Measurements from ENCODE around the gene SLC37A2. TPM values are rescaled to one million over a fixed set of nuclear protein-coding genes. Genes with fewer than 3 reads are reported as not detected.

The SLC37A2 gene
- total and polyA plus RNA-seq, 12 donors = 15.3 to 389 (median 173) TPM

GRCh38 chr11:125083312-125084056 is 20.4 kb downstream of the SLC37A2 start:
- Histone ChIP-seq H3K4me3 (no peak overlapping the region), H3K4me1 (replicated peaks in 1 of 2) (peaks cover 13 to 31% of the 10 kb centered on the region in 2 donors), H3K27ac (peak overlapping the region in 4 of 5 donors; percentile 66 to 86 (median 76)), H3K27me3 (no peaks in the 10 kb centered on the region), H3K36me3 (replicated peaks in 1 of 2) (peaks cover 0 to 68% of the 10 kb centered on the region in 2 donors), H3K9me3 (replicated peaks in 1 of 3) (no peaks in the 10 kb centered on the region)
- no peak for TF ChIP-seq CTCF (IDR thresholded peaks at IDR 0.05)
- no peak for TF ChIP-seq POLR2A (IDR thresholded peaks at IDR 0.05)
- intact Hi-C loops (cut with DNase I) = no loop called here
- no peak for DNase-seq
- 46 to 71% (median 64%) methylated on average over 10 to 11 of the region's 11 CpGs for whole genome bisulfite sequencing, 4 donors

GRCh38 chr11:125084057-125084416 is 20.9 kb downstream of the SLC37A2 start:
- Histone ChIP-seq H3K4me3 (no peak overlapping the region), H3K9me3 (replicated peaks in 1 of 3) (no peaks in the 10 kb centered on the region), H3K27ac (peak overlapping the region in 2 of 5 donors; percentile 78 to 86), H3K4me1 (replicated peaks in 1 of 2) (peaks cover 13 to 28% of the 10 kb centered on the region in 2 donors), H3K36me3 (replicated peaks in 1 of 2) (peaks cover 0 to 64% of the 10 kb centered on the region in 2 donors), H3K27me3 (no peaks in the 10 kb centered on the region)
- WGBS, 4 donors = 90 to 100% (median 94%) methylated on average over 3 to 11 of the region's 11 CpGs
- intact Hi-C loops (cut with DNase I) = no loop called here
- TF ChIP-seq CTCF (IDR thresholded peaks at IDR 0.05) (no peak), POLR2A (IDR thresholded peaks at IDR 0.05) (no peak)
- peak in 3 of 7 donors; percentile 10 to 52 (median 12) for DNase-seq

GRCh38 chr11:125084761-125085231 is 21.7 kb downstream of the SLC37A2 start:
- Histone ChIP-seq H3K4me1 (replicated peaks in 1 of 2) (peaks cover 13 to 27% of the 10 kb centered on the region in 2 donors), H3K9me3 (replicated peaks in 1 of 3) (no peaks in the 10 kb centered on the region), H3K4me3 (no peak overlapping the region), H3K27me3 (no peaks in the 10 kb centered on the region), H3K27ac (peak overlapping the region in 1 of 5 donors; percentile 2), H3K36me3 (replicated peaks in 1 of 2) (peaks cover 0 to 63% of the 10 kb centered on the region in 2 donors)
- intact Hi-C loops (cut with DNase I) = no loop called here
- WGBS, 4 donors = 87 to 96% (median 92%) methylated on average over 3 to 8 of the region's 8 CpGs
- DNase-seq = peak in 1 of 7 donors; percentile 9
- no peak for TF ChIP-seq CTCF (IDR thresholded peaks at IDR 0.05)
- TF ChIP-seq POLR2A (IDR thresholded peaks at IDR 0.05) = no peak

GRCh38 chr11:125085301-125086081 is 22.4 kb downstream of the SLC37A2 start:
- TF ChIP-seq POLR2A (IDR thresholded peaks at IDR 0.05) = no peak
- no peak for TF ChIP-seq CTCF (IDR thresholded peaks at IDR 0.05)
- intact Hi-C loops (cut with DNase I) = no loop called here
- Histone ChIP-seq H3K27ac (peak overlapping the region in 1 of 5 donors; percentile 2), H3K4me3 (no peak overlapping the region), H3K27me3 (no peaks in the 10 kb centered on the region), H3K36me3 (replicated peaks in 1 of 2) (peaks cover 0 to 58% of the 10 kb centered on the region in 2 donors), H3K9me3 (replicated peaks in 1 of 3) (no peaks in the 10 kb centered on the region), H3K4me1 (replicated peaks in 1 of 2) (peaks cover 13 to 27% of the 10 kb centered on the region in 2 donors)
- WGBS, 4 donors = 85 to 89% (median 86%) methylated on average over 4 to 20 of the region's 20 CpGs
- peak in 2 of 7 donors; percentile 9 to 15 for DNase-seq
